Activated T-helper 1 cell treated with Interleukin-2 at 50 U/mL for 16 hours (primary cell): ENCODE results near the gene UGT2A3.

ENCODE experiments used
- DNase-seq: peaks from one replicate; pipeline ENCODE4 v3.0.0-alpha.2; 2020; ENCODE audit warnings: low read depth

The UGT2A3 gene

GRCh38 chr4:68912807-68913206 lies 38.8 kb downstream of the UGT2A3 start:
- no peak for DNase-seq

GRCh38 chr4:68909385-68909784 lies 42.2 kb downstream of the UGT2A3 start:
- DNase-seq, result no peak

- DNase-seq, result no peak
Observed at GRCh38 chr4:68907788-68908700, 43.6 kb downstream of the UGT2A3 start.

GRCh38 chr4:68907245-68907644 lies 44.4 kb downstream of the UGT2A3 start:
- no peak for DNase-seq

GRCh38 chr4:68906780-68907137 lies 44.8 kb downstream of the UGT2A3 start:
- DNase-seq, result no peak

GRCh38 chr4:68905939-68906779 lies 45.4 kb downstream of the UGT2A3 start:
- no peak for DNase-seq

GRCh38 chr4:68905598-68905938 lies 46.0 kb downstream of the UGT2A3 start:
- DNase-seq, result no peak

GRCh38 chr4:68904786-68905185 lies 46.8 kb downstream of the UGT2A3 start:
- no peak for DNase-seq

- no peak for DNase-seq
Observed at GRCh38 chr4:68896749-68897148, 54.9 kb downstream of the UGT2A3 start.

GRCh38 chr4:68895561-68896198 lies 55.9 kb downstream of the UGT2A3 start:
- no peak for DNase-seq

- DNase-seq, result no peak
Observed at GRCh38 chr4:68892861-68893260, 58.7 kb downstream of the UGT2A3 start.

GRCh38 chr4:68891678-68892077 lies 59.9 kb downstream of the UGT2A3 start:
- no peak for DNase-seq

GRCh38 chr4:68885545-68885944 lies 66.1 kb downstream of the UGT2A3 start:
- no peak for DNase-seq

GRCh38 chr4:68883870-68884269 lies 67.7 kb downstream of the UGT2A3 start:
- no peak for DNase-seq
